ENCODE data around the gene RPUSD1. TPM values are rescaled to one million over a fixed set of nuclear protein-coding genes. Genes with fewer than 3 reads are reported as not detected.

Gene RPUSD1
- polyA plus RNA-seq, 1 donor from 2014 or later, result 39.5 TPM

DNA sequence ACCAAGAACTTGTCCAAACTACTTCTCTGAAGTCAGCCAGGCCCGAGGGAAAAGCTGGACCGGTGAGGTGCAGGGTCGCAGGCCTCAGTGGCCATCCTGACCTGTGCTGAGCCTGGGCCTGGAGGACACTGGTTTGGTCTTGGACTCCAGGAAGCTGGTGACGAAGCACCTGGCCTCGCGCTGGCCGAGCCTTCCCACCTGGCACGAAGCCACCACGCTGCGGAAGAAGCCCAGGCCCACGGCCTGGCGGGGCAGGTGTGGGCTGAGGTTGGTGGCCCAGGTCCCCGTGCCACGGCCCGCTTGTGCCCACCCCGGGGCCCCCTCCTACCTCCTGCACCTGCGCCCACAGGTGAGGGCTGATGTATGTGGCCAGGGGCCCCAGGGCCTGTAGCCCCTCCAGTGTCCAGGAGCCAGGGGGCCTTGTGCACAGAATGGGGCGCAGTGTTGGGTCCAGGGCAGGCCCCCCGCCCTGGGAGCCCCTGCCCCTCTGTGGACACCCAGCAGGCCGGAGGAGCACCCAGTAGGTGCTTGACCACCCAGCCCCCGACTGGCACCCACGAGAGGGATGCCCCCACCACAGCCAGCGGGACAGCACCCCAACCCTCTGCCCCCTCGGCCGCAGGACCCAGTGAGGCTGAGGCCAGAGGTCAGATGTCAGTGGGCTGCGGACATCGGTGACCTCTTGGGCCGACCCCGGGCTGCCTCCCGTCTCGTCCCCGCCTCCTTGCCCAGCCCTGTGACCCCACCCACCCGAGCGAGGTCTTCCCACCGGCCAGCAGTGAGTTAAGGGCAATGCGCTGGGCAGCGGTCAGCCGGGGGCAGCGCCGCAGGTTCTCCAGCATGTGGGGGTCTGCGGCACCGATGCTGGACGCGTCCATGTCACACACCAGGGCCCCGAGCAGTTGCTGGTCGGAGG lies 13.8 kb downstream of the RPUSD1 start:
- no peak overlapping the region for H3K4me3 Mint-ChIP-seq
- peaks cover 0 to 2% (median 0%) of the 10 kb centered on the region in 3 donors for H3K4me1 Mint-ChIP-seq
- H3K9me3 Mint-ChIP-seq, result no peaks in the 10 kb centered on the region
- H3K27ac Mint-ChIP-seq, result no peak overlapping the region
- peaks cover 7% of the 10 kb centered on the region for H3K27me3 Mint-ChIP-seq
- H3K36me3 Mint-ChIP-seq, result no peaks in the 10 kb centered on the region

- Mint-ChIP-seq H3K36me3 (no peaks in the 10 kb centered on the region), H3K9me3 (no peaks in the 10 kb centered on the region), H3K27ac (no peak overlapping the region)
Observed at GRCh38 chr16:772959-773358, 15.2 kb downstream of the RPUSD1 start.

DNA sequence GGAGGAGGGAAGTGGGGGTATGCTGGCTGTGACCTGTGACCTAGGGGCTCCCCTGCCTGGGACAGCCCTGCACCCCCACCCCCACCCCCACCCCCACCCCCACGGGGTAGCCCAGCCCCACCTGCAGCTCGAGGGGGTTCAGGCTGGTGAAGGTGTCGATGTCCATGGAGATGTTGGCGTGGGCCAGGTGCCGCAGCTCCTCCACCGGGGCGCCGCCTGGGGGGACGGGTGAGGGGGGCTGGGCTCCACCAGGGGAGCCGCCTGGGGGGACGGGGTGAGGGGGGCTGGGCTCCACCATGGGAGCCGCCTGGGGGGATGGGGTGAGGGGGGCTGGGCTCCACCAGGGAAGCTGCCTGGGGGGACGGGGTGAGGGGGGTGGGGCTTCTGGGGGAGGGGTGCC lies 17.8 kb downstream of the RPUSD1 start:
- Mint-ChIP-seq H3K36me3 (no peaks in the 10 kb centered on the region), H3K4me3 (no peak overlapping the region), H3K4me1 (no peaks in the 10 kb centered on the region), H3K9me3 (no peaks in the 10 kb centered on the region), H3K27me3 (no peaks in the 10 kb centered on the region), H3K27ac (no peak overlapping the region)

More at GRCh38 chr16:772959-773358, 15.2 kb downstream of the RPUSD1 start:
- H3K4me1 Mint-ChIP-seq, result peaks cover 0 to 2% (median 0%) of the 10 kb centered on the region in 3 donors
- peaks cover 6% of the 10 kb centered on the region for H3K27me3 Mint-ChIP-seq
- H3K4me3 Mint-ChIP-seq, result no peak overlapping the region

GRCh38 chr16:769934-770333 lies 18.2 kb downstream of the RPUSD1 start:
- no peaks in the 10 kb centered on the region for H3K36me3 Mint-ChIP-seq
- H3K9me3 Mint-ChIP-seq, result no peaks in the 10 kb centered on the region
- H3K4me1 Mint-ChIP-seq, result no peaks in the 10 kb centered on the region
- no peak overlapping the region for H3K27ac Mint-ChIP-seq
- no peaks in the 10 kb centered on the region for H3K27me3 Mint-ChIP-seq
- no peak overlapping the region for H3K4me3 Mint-ChIP-seq

- Mint-ChIP-seq H3K9me3 (no peaks in the 10 kb centered on the region), H3K27ac (no peak overlapping the region), H3K4me3 (no peak overlapping the region), H3K27me3 (no peaks in the 10 kb centered on the region), H3K4me1 (no peaks in the 10 kb centered on the region), H3K36me3 (no peaks in the 10 kb centered on the region)
Observed at GRCh38 chr16:769184-769784, 18.9 kb downstream of the RPUSD1 start.

DNA sequence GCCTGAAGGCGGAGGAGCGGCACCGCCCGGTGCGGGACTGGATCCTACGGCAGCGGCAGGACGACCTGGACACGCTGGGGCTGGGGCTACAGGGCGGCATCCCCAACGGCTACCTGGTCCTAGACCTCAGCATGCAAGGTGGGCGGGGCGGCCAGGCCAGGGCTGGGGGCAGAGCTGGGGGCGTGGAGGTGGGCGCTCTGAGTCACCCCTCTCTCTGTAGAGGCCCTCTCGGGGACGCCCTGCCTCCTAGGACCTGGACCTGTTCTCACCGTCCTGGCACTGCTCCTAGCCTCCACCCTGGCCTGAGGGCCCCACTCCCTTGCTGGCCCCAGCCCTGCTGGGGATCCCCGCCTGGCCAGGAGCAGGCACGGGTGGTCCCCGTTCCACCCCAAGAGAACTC lies 19.8 kb downstream of the RPUSD1 start:
- Mint-ChIP-seq H3K27ac (no peak overlapping the region), H3K27me3 (peaks cover 2% of the 10 kb centered on the region), H3K4me3 (no peak overlapping the region), H3K4me1 (no peaks in the 10 kb centered on the region), H3K9me3 (no peaks in the 10 kb centered on the region), H3K36me3 (no peaks in the 10 kb centered on the region)

GRCh38 chr16:767743-768235 lies 20.4 kb downstream of the RPUSD1 start:
- no peaks in the 10 kb centered on the region for H3K4me1 Mint-ChIP-seq
- H3K4me3 Mint-ChIP-seq, result no peak overlapping the region
- H3K27ac Mint-ChIP-seq, result no peak overlapping the region
- H3K27me3 Mint-ChIP-seq, result peaks cover 2% of the 10 kb centered on the region
- no peaks in the 10 kb centered on the region for H3K36me3 Mint-ChIP-seq
- no peaks in the 10 kb centered on the region for H3K9me3 Mint-ChIP-seq

DNA sequence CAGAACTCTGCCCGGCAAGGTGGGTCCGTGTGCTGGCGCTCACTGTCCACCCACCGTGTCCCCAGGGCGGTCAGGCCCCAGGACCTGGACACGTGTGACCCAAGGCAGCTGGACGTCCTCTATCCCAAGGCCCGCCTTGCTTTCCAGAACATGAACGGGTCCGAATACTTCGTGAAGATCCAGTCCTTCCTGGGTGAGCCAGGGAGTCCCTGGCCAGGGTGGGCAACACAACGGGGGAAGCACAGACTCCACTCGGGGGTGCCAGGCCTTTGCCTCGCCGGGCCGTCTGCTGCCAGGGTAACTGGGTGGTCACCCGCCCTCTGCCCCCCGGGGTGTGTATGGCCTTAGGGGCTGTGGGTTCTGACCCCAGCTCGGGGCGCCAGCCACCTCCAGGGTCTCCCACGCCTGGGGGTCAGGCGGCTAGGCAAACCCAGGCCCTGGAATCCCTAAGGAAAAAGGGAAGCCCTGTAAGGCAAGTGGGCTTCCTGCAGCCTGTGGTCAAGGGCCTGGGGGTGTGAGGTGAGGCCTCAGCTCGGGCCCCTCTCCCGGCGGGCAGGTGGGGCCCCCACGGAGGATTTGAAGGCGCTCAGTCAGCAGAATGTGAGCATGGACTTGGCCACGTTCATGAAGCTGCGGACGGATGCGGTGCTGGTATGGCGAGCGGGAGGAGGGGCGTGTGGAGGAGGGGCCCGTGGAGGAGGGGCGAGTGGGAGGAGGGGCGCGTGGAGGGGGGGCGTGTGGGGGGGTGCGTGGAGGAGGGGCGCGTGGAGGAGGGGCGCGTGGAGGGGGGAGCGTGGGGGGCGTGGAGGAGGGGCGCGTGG lies 21.2 kb downstream of the RPUSD1 start:
- no peaks in the 10 kb centered on the region for H3K36me3 Mint-ChIP-seq
- H3K27ac Mint-ChIP-seq, result no peak overlapping the region
- no peak overlapping the region for H3K4me3 Mint-ChIP-seq

GRCh38 chr16:766008-766819 lies 22.0 kb downstream of the RPUSD1 start:
- Mint-ChIP-seq H3K4me3 (no peak overlapping the region), H3K27ac (no peak overlapping the region)

More for the DNA sequence above, 21.2 kb downstream of the RPUSD1 start:
- no peaks in the 10 kb centered on the region for H3K9me3 Mint-ChIP-seq
- H3K4me1 Mint-ChIP-seq, result no peaks in the 10 kb centered on the region
- peaks cover 2% of the 10 kb centered on the region for H3K27me3 Mint-ChIP-seq

GRCh38 chr16:765488-765865 lies 22.7 kb downstream of the RPUSD1 start:
- Mint-ChIP-seq H3K27me3 (peaks cover 2% of the 10 kb centered on the region), H3K36me3 (no peaks in the 10 kb centered on the region), H3K27ac (no peak overlapping the region), H3K4me1 (no peaks in the 10 kb centered on the region), H3K9me3 (no peaks in the 10 kb centered on the region), H3K4me3 (no peak overlapping the region)

More at GRCh38 chr16:766008-766819, 22.0 kb downstream of the RPUSD1 start:
- Mint-ChIP-seq H3K27me3 (peaks cover 2% of the 10 kb centered on the region), H3K9me3 (no peaks in the 10 kb centered on the region), H3K36me3 (no peaks in the 10 kb centered on the region), H3K4me1 (no peaks in the 10 kb centered on the region)

DNA sequence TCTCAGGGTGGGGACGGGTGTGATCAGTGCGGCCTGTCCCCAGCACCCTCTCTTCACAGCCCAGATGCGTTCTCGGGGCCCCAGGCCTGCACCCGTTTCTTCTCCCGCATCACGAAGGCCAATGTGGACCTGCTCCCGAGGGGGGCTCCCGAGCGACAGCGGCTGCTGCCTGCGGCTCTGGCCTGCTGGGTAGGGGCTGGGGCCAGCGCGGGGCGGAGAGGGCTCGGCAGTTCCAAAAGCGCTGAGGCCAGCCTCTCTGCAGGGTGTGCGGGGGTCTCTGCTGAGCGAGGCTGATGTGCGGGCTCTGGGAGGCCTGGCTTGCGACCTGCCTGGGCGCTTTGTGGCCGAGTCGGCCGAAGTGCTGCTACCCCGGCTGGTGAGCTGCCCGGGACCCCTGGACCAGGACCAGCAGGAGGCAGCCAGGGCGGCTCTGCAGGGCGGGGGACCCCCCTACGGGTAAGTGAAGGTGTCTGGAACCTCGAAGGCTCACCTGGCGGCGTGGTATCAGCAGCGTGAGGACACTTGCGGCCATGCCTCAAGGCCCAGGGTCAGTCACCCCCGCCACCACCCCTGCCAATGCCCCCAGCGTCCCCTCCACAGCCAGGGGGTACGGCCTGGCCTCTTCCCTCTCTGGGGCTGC lies 23.2 kb downstream of the RPUSD1 start:
- Mint-ChIP-seq H3K9me3 (no peaks in the 10 kb centered on the region), H3K27me3 (peaks cover 2% of the 10 kb centered on the region), H3K4me3 (no peak overlapping the region), H3K27ac (no peak overlapping the region), H3K36me3 (no peaks in the 10 kb centered on the region), H3K4me1 (no peaks in the 10 kb centered on the region)

DNA sequence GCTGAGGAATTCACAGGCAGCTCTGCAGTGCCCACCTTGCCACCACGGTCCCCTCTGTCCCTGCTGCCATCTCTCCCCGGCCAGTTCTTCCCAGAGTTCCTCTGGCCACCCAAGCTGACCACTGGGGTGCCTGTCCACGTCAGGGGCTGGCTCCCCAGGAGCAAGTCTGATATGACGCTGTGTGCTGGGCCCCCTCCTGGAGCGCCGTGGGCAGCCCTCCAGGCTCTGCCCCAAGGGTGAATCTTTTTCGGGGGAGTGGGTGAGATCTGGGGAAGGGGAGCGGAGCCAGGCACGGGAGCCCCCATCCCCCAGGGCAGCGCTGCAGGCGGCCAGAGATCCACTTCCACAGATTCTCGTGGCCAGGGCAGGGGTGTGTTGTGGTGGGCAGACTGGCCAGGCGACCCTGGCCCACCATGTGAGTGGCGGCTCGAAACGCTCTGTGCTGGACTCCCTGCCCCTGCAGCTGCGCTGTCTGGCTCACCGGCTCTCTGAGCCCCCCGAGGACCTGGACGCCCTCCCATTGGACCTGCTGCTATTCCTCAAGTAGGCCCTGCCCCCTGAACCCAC lies 23.9 kb downstream of the RPUSD1 start:
- Mint-ChIP-seq H3K9me3 (no peaks in the 10 kb centered on the region), H3K27me3 (peaks cover 2% of the 10 kb centered on the region), H3K27ac (no peak overlapping the region), H3K4me1 (no peaks in the 10 kb centered on the region), H3K36me3 (no peaks in the 10 kb centered on the region), H3K4me3 (no peak overlapping the region)

DNA sequence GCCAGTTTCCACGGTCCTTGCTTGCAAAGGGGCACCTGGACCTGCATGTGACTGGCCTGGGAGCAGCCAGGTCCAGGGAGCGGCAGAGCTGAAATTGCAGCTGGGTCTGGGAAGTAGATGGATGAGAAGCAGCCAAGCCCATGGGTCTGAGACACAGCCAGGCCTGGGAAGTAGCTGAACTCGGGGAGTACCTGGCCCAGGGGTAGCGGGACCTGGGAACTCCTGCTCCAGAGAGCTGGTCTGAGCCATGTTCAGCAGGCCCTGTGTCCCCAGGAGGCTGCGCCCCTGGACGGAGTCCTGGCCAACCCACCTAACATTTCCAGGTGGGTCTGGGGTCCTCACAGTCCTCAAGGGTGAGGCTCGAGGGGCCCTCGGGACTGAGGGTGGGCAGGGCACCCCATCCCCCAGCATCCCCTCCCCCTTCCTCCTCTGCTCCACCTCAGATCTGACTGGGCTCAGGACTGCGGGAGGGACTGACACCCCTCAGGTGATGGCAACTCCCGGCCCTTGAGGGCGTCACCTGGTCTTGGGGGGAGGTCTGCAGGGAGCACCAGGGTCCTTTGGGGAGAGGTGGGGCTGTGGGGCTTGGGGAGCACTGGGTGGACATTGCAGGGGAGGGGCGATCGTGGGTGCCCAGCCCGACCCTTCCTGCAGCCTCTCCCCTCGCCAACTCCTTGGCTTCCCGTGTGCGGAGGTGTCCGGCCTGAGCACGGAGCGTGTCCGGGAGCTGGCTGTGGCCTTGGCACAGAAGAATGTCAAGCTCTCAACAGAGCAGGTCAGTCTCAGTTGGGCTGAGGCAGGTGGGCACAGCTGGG lies 24.6 kb downstream of the RPUSD1 start:
- Mint-ChIP-seq H3K36me3 (no peaks in the 10 kb centered on the region), H3K9me3 (no peaks in the 10 kb centered on the region), H3K4me3 (no peak overlapping the region), H3K27ac (no peak overlapping the region), H3K4me1 (no peaks in the 10 kb centered on the region), H3K27me3 (peaks cover 2% of the 10 kb centered on the region)

All from IgD-negative memory B cell (primary cell).